GM19025 (cell line): ENCODE data around the gene SLC66A3.
A peak's percentile ranks its signal among the peaks of the same experiment; 100 is the strongest.

Source experiments
- ATAC-seq: cut with Tn5 transposase; IDR thresholded peaks from one replicate; pipeline ENCODE4 v1.9.1; 2021; ENCODE audit warnings: mild to moderate bottlenecking, low read depth, moderate library complexity; ENCODE audit not compliant: unreplicated experiment

SLC66A3 gene

GRCh38 chr2:11133936-11134320, 21.3 kb upstream of the SLC66A3 start:
- ATAC-seq = no peak

- no peak for ATAC-seq
These were observed 20.9 kb upstream of the SLC66A3 start for GRCh38 chr2:11134349-11134748.

GRCh38 chr2:11140492-11140891, 14.8 kb upstream of the SLC66A3 start:
- ATAC-seq = no peak

GRCh38 chr2:11141319-11141718, 13.9 kb upstream of the SLC66A3 start:
- ATAC-seq = no peak

GRCh38 chr2:11142330-11142729, 12.9 kb upstream of the SLC66A3 start:
- no peak for ATAC-seq

- no peak for ATAC-seq
These were observed 12.3 kb upstream of the SLC66A3 start for GRCh38 chr2:11142987-11143386.

GRCh38 chr2:11144077-11144737, 11.1 kb upstream of the SLC66A3 start:
- ATAC-seq = no peak

- ATAC-seq = no peak
These were observed 10.6 kb upstream of the SLC66A3 start for GRCh38 chr2:11144738-11145079.

GRCh38 chr2:11145350-11145749, 9.9 kb upstream of the SLC66A3 start:
- no peak for ATAC-seq

GRCh38 chr2:11146076-11146475, 9.2 kb upstream of the SLC66A3 start:
- ATAC-seq = no peak

- no peak for ATAC-seq
These were observed 8.0 kb upstream of the SLC66A3 start for GRCh38 chr2:11147263-11147662.

- no peak for ATAC-seq
These were observed 2.7 kb upstream of the SLC66A3 start for GRCh38 chr2:11152591-11152990.

- peak; percentile 7 for ATAC-seq
These were observed 998 bp upstream of the SLC66A3 start for GRCh38 chr2:11154016-11154922.

- ATAC-seq = peak; percentile 47
These were observed 315 bp upstream of the SLC66A3 start for GRCh38 chr2:11154923-11155380.

- no peak for ATAC-seq
These were observed 1.3 kb downstream of the SLC66A3 start for GRCh38 chr2:11156396-11157075.

- ATAC-seq = no peak
These were observed 2.0 kb downstream of the SLC66A3 start for GRCh38 chr2:11157296-11157695.

GRCh38 chr2:11157731-11158130, 2.5 kb downstream of the SLC66A3 start:
- no peak for ATAC-seq

- no peak for ATAC-seq
These were observed 3.8 kb downstream of the SLC66A3 start for GRCh38 chr2:11158916-11159573.

GRCh38 chr2:11159574-11160170, 4.4 kb downstream of the SLC66A3 start:
- ATAC-seq = no peak

- ATAC-seq = no peak
These were observed 5.0 kb downstream of the SLC66A3 start for GRCh38 chr2:11160256-11160655.
